DND-41 (cell line): ENCODE results near the gene CFAP97.
"Not testable (repeated sequence)": the region's sequence is repeated elsewhere in the genome, so short reads cannot be mapped to it uniquely, and the experiment has no call there.

Experiments
- ATAC-seq: fragments of 200-7000 bp; cut with Tn5 transposase; 3 replicates; pipeline ENCODE4 v1.9.1; 2021; ENCODE audit warnings: low read depth; ENCODE audit not compliant: insufficient read depth
- DNase-seq: peaks from one replicate; pipeline ENCODE4 v3.0.0-alpha.2; 2020
- H2AFZ ChIP-seq: 2 replicates; pipeline ENCODE4 v1.6.0; 2012; ENCODE audit warnings: low read depth, low read length
- H3K27ac ChIP-seq: 2 replicates; pipeline ENCODE4 v1.5.1; 2012; ENCODE audit warnings: low read length, inconsistent platforms
- H3K27me3 ChIP-seq: fragments of 200-600 bp; sonication (generic); 2 replicates; pipeline ENCODE4 v1.6.0; 2012; ENCODE audit warnings: low read length, mild to moderate bottlenecking, inconsistent platforms; ENCODE audit not compliant: insufficient read depth, poor library complexity
- H3K36me3 ChIP-seq: 2 replicates; pipeline ENCODE4 v1.5.1; 2012; ENCODE audit warnings: low read length, inconsistent platforms; ENCODE audit not compliant: insufficient read depth
- H3K4me1 ChIP-seq: 2 replicates; pipeline ENCODE4 v1.5.1; 2012; ENCODE audit warnings: mild to moderate bottlenecking, low read length; ENCODE audit not compliant: insufficient read depth
- H3K4me2 ChIP-seq: 2 replicates; pipeline ENCODE4 v1.6.0; 2012; ENCODE audit warnings: mild to moderate bottlenecking, moderate library complexity, low read length, inconsistent platforms; ENCODE audit not compliant: insufficient read depth
- H3K4me3 ChIP-seq, 2 experiments: fragments of 200-600 bp in 1 of 2; shearing (Covaris generic) in 1 of 2; 2 replicates each; pipeline ENCODE4 v1.5.1; 2012 to 2016; ENCODE audit warnings: inconsistent platforms in 2 of 2, low read length in 2 of 2, mild to moderate bottlenecking in 2 of 2, low read depth in 1 of 2, moderate library complexity in 1 of 2
- H3K79me2 ChIP-seq: 2 replicates; pipeline ENCODE4 v1.6.0; 2012; ENCODE audit warnings: low read length, inconsistent platforms; ENCODE audit not compliant: insufficient read depth
- H3K9ac ChIP-seq: 2 replicates; pipeline ENCODE4 v1.6.0; 2012; ENCODE audit warnings: low read depth, mild to moderate bottlenecking, inconsistent platforms, low read length, moderate library complexity
- H3K9me3 ChIP-seq: 2 replicates; pipeline ENCODE4 v1.5.1; 2012; ENCODE audit warnings: low read length, moderate library complexity, mild to moderate bottlenecking, inconsistent platforms; ENCODE audit not compliant: insufficient read depth, severe bottlenecking
- H4K20me1 ChIP-seq: 2 replicates; pipeline ENCODE4 v1.6.0; 2012; ENCODE audit warnings: low read length; ENCODE audit not compliant: insufficient read depth
- CTCF ChIP-seq: IDR thresholded peaks from 2 replicates; pipeline ENCODE4 v1.5.1; 2012; ENCODE audit warnings: borderline replicate concordance, low read length, moderate library complexity, mild to moderate bottlenecking; ENCODE audit not compliant: poor library complexity, severe bottlenecking; ENCODE audit errors: extremely low read depth
- EZH2 ChIP-seq: IDR thresholded peaks from 3 replicates; pipeline ENCODE4 v1.6.1; 2012; ENCODE audit warnings: borderline replicate concordance, low read depth, mild to moderate bottlenecking, moderate library complexity, low read length, inconsistent platforms; ENCODE audit not compliant: severe bottlenecking

CFAP97 gene

DNA sequence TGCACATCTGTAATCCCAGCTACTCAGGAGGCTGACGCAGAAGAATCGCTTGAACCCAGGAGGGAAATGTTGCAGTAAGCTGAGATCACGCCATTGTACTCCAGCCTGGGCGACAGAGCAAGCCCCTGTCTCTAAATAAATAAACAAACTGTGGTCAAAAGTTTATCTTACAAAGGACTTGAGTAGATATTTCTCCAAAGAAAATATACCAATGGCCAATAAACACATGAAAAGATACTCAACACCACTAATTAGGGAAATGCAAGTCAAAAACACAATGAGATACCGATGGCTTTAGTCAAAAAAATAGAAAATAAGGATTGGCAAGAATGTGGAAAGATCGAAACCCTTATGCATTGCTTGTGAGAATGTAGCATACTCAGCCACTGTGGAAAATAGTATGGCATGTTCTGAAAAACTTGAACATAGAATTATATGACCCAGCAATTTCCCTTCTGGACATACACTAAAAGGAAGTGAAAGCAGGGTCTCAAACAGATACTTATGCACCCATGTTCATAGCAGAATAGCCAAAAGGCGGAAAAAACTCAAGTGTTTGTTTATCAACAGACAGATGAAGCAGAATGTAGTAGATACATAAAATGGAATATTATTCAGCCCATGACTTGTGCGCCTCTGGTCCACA, 2.0 kb upstream of the CFAP97 start:
- Histone ChIP-seq H3K9ac (no peak overlapping the region), H3K79me2 (peaks cover 33% of the 10 kb centered on the region), H3K36me3 (no peaks in the 10 kb centered on the region), H2AFZ (no peak overlapping the region), H3K4me2 (no peak overlapping the region), H3K4me1 (peaks cover 40% of the 10 kb centered on the region), H3K27ac (no peak overlapping the region), H4K20me1 (no peaks in the 10 kb centered on the region), H3K27me3 (no peaks in the 10 kb centered on the region), H3K4me3 (no peak overlapping the region), H3K9me3 (no peaks in the 10 kb centered on the region)
- no peak for TF ChIP-seq CTCF
- TF ChIP-seq EZH2, result no peak
- no peak for ATAC-seq
- no peak for DNase-seq

GRCh38 chr4:185205073-185205472, 1.3 kb upstream of the CFAP97 start:
- not testable (repeated sequence) for H3K27me3 ChIP-seq, H3K9me3 ChIP-seq, ATAC-seq, DNase-seq, H4K20me1 ChIP-seq, H3K36me3 ChIP-seq, H3K27ac ChIP-seq
- peaks cover 38% of the 10 kb centered on the region for H3K79me2 ChIP-seq
- H3K4me1 ChIP-seq, result peaks cover 40% of the 10 kb centered on the region
- H3K4me3 ChIP-seq, result peak overlapping the region in 1 of 2 experiments; percentile 76; a peak in 3 of 4 replicates
- peak overlapping the region; percentile 96; the same call in 1 of the 2 replicates for H3K9ac ChIP-seq
- peak overlapping the region; percentile 99 for H3K4me2 ChIP-seq
- H2AFZ ChIP-seq, result peak overlapping the region; percentile 91; the same call in 1 of the 2 replicates

GRCh38 chr4:185204238-185204910, 574 bp upstream of the CFAP97 start:
- Histone ChIP-seq H3K27me3 (no peaks in the 10 kb centered on the region), H3K27ac (peak overlapping the region; percentile 60), H2AFZ (peak overlapping the region; percentile 91), H4K20me1 (no peaks in the 10 kb centered on the region), H3K79me2 (peaks cover 39% of the 10 kb centered on the region), H3K4me3 (peak overlapping the region; percentile 64 to 76), H3K4me1 (peaks cover 40% of the 10 kb centered on the region), H3K4me2 (peak overlapping the region; percentile 99), H3K36me3 (peaks cover 5% of the 10 kb centered on the region; the same call in 1 of the 2 replicates), H3K9me3 (no peaks in the 10 kb centered on the region), H3K9ac (peak overlapping the region; percentile 96)
- DNase-seq, result no peak
- TF ChIP-seq CTCF (no peak), EZH2 (no peak)
- no peak for ATAC-seq

GRCh38 chr4:185202984-185203485, 765 bp downstream of the CFAP97 start:
- H3K4me2 ChIP-seq, result peak overlapping the region; percentile 99
- peaks cover 42% of the 10 kb centered on the region for H3K79me2 ChIP-seq
- H3K27me3 ChIP-seq, result no peaks in the 10 kb centered on the region
- no peak for DNase-seq
- H3K9ac ChIP-seq, result peak overlapping the region; percentile 96
- peak overlapping the region; percentile 52 to 76; a peak in 3 of 4 replicates for H3K4me3 ChIP-seq
- H3K27ac ChIP-seq, result peak overlapping the region; percentile 60
- H2AFZ ChIP-seq, result peak overlapping the region; percentile 91
- no peak; the same call in 2 of the 3 replicates for ATAC-seq
- TF ChIP-seq EZH2, result no peak
- TF ChIP-seq CTCF, result no peak
- H3K9me3 ChIP-seq, result no peaks in the 10 kb centered on the region
- no peaks in the 10 kb centered on the region for H4K20me1 ChIP-seq
- H3K36me3 ChIP-seq, result peaks cover 5% of the 10 kb centered on the region; the same call in 1 of the 2 replicates
- peaks cover 35% of the 10 kb centered on the region for H3K4me1 ChIP-seq
